GM23338 (cell line): ENCODE results near the gene PDZD11.

ENCODE experiments used
- CTCF ChIP-seq, 2 experiments: fragments of 200-600 bp in 1 of 2; sonication (generic) in 1 of 2; conservative IDR thresholded peaks; 2 replicates each; pipeline versions ENCODE4 v1.5.1 to v1.6.1; 2016 to 2017; ENCODE audit warnings: antibody characterized with exemption in 2 of 2, low read depth in 2 of 2, mild to moderate bottlenecking in 2 of 2, moderate library complexity in 1 of 2
- EZH2 ChIP-seq: fragments of 200-600 bp; sonication (generic); IDR thresholded peaks from one replicate; pipeline ENCODE4 v1.8.0; 2017; ENCODE audit warnings: antibody characterized with exemption, mild to moderate bottlenecking, low read depth; ENCODE audit not compliant: unreplicated experiment
- EZH2phosphoT487 ChIP-seq: fragments of 200-600 bp; sonication (generic); IDR thresholded peaks from one replicate; pipeline ENCODE4 v1.8.1; 2018; ENCODE audit warnings: antibody characterized with exemption; ENCODE audit not compliant: unreplicated experiment
- JUNB ChIP-seq: IDR thresholded peaks from one replicate; pipeline ENCODE4 v1.6.1; 2016; ENCODE audit warnings: antibody characterized with exemption; ENCODE audit not compliant: unreplicated experiment
- POLR2AphosphoS5 ChIP-seq: IDR thresholded peaks from 2 replicates; pipeline ENCODE4 v1.6.1; 2016; ENCODE audit warnings: antibody characterized with exemption, low read depth
- REST ChIP-seq: IDR thresholded peaks from one replicate; pipeline ENCODE4 v1.6.1; 2018; ENCODE audit warnings: antibody characterized with exemption; ENCODE audit not compliant: unreplicated experiment

- TF ChIP-seq REST: no peak
- no peak for TF ChIP-seq CTCF (conservative IDR thresholded peaks at IDR 0.05; ENCODE audit: low read depth in 2 of 2)
- no peak for TF ChIP-seq EZH2phosphoT487
- TF ChIP-seq EZH2: no peak
- no peak for TF ChIP-seq POLR2AphosphoS5
- TF ChIP-seq JUNB: no peak
Measured at GRCh38 chrX:70268034-70268433, 21.7 kb downstream of the PDZD11 start, which contains the start of gene ARR3.
